Memory B cell (primary cell): ENCODE measurements around the gene SLC2A4RG.

ENCODE experiments used
- ATAC-seq: fragments of 150-1000 bp; cut with Tn5 transposase; 2 replicates; pipeline ENCODE4 v1.10.0; 2021; ENCODE audit warnings: low read depth, mild to moderate bottlenecking, moderate library complexity
- DNase-seq, 2 donors: peaks; one replicate each; pipeline ENCODE4 v3.0.0; 2022; ENCODE audit warnings: low spot score in 2 of 2
- H3K27ac Mint-ChIP-seq: one replicate; pipeline ENCODE4 v1.8.0; 2022; ENCODE audit warnings: mild to moderate bottlenecking, moderate library complexity, mixed read lengths
- H3K27me3 Mint-ChIP-seq: one replicate; pipeline ENCODE4 v1.8.0; 2022; ENCODE audit warnings: mixed read lengths
- H3K36me3 Mint-ChIP-seq: one replicate; pipeline ENCODE4 v1.8.0; 2022; ENCODE audit warnings: mild to moderate bottlenecking, mixed read lengths
- H3K4me1 Mint-ChIP-seq: one replicate; pipeline ENCODE4 v1.8.0; 2022; ENCODE audit warnings: mixed read lengths
- H3K4me3 Mint-ChIP-seq: one replicate; pipeline ENCODE4 v1.8.0; 2022; ENCODE audit warnings: mild to moderate bottlenecking, moderate library complexity, mixed read lengths
- H3K9me3 Mint-ChIP-seq: one replicate; pipeline ENCODE4 v1.8.0; 2022; ENCODE audit warnings: mixed read lengths

SLC2A4RG gene

GRCh38 chr20:63746751-63747315 is 7.3 kb downstream of the SLC2A4RG start:
- DNase-seq (no peak), ATAC-seq (no peak)
- Mint-ChIP-seq H3K27me3 (peaks cover 1% of the 10 kb centered on the region), H3K4me3 (no peak overlapping the region), H3K9me3 (no peaks in the 10 kb centered on the region), H3K36me3 (no peaks in the 10 kb centered on the region), H3K4me1 (no peaks in the 10 kb centered on the region), H3K27ac (no peak overlapping the region)

- no peak overlapping the region for H3K4me3 Mint-ChIP-seq
- DNase-seq = no peak
- no peak for ATAC-seq
- H3K9me3 Mint-ChIP-seq = no peaks in the 10 kb centered on the region
- no peak overlapping the region for H3K27ac Mint-ChIP-seq
- no peaks in the 10 kb centered on the region for H3K36me3 Mint-ChIP-seq
- H3K27me3 Mint-ChIP-seq = peaks cover 1% of the 10 kb centered on the region
- H3K4me1 Mint-ChIP-seq = no peaks in the 10 kb centered on the region
Measured at GRCh38 chr20:63747622-63748069, 8.1 kb downstream of the SLC2A4RG start.

GRCh38 chr20:63748070-63748933 is 8.7 kb downstream of the SLC2A4RG start:
- Mint-ChIP-seq H3K27ac (no peak overlapping the region), H3K4me1 (no peaks in the 10 kb centered on the region), H3K36me3 (no peaks in the 10 kb centered on the region), H3K27me3 (peaks cover 1% of the 10 kb centered on the region), H3K4me3 (no peak overlapping the region), H3K9me3 (no peaks in the 10 kb centered on the region)
- no peak for DNase-seq
- no peak for ATAC-seq

- Mint-ChIP-seq H3K36me3 (no peaks in the 10 kb centered on the region), H3K9me3 (no peaks in the 10 kb centered on the region), H3K4me1 (no peaks in the 10 kb centered on the region), H3K27ac (no peak overlapping the region), H3K4me3 (no peak overlapping the region), H3K27me3 (peaks cover 1% of the 10 kb centered on the region)
- ATAC-seq (no peak), DNase-seq (no peak)
Measured at GRCh38 chr20:63748934-63749270, 9.3 kb downstream of the SLC2A4RG start.

- Mint-ChIP-seq H3K27ac (no peak overlapping the region), H3K4me3 (no peak overlapping the region), H3K4me1 (no peaks in the 10 kb centered on the region), H3K9me3 (no peaks in the 10 kb centered on the region), H3K36me3 (no peaks in the 10 kb centered on the region), H3K27me3 (peaks cover 1% of the 10 kb centered on the region)
- ATAC-seq = no peak
- no peak for DNase-seq
Measured at GRCh38 chr20:63749597-63750508, 10.3 kb downstream of the SLC2A4RG start.

GRCh38 chr20:63750807-63751470 is 11.4 kb downstream of the SLC2A4RG start:
- Mint-ChIP-seq H3K27me3 (peaks cover 2% of the 10 kb centered on the region), H3K9me3 (no peaks in the 10 kb centered on the region), H3K4me3 (no peak overlapping the region), H3K36me3 (no peaks in the 10 kb centered on the region), H3K27ac (no peak overlapping the region), H3K4me1 (no peaks in the 10 kb centered on the region)
- no peak for ATAC-seq
- no peak for DNase-seq

- H3K9me3 Mint-ChIP-seq = no peaks in the 10 kb centered on the region
- no peak overlapping the region for H3K27ac Mint-ChIP-seq
- H3K4me1 Mint-ChIP-seq = no peaks in the 10 kb centered on the region
Measured at GRCh38 chr20:63751471-63752271, 12.1 kb downstream of the SLC2A4RG start.

GRCh38 chr20:63752411-63753101 is 13.0 kb downstream of the SLC2A4RG start:
- Mint-ChIP-seq H3K9me3 (no peaks in the 10 kb centered on the region), H3K27ac (no peak overlapping the region), H3K36me3 (no peaks in the 10 kb centered on the region), H3K4me3 (no peak overlapping the region), H3K27me3 (peaks cover 4% of the 10 kb centered on the region), H3K4me1 (no peaks in the 10 kb centered on the region)
- ATAC-seq (no peak), DNase-seq (no peak)

More at GRCh38 chr20:63751471-63752271, 12.1 kb downstream of the SLC2A4RG start:
- Mint-ChIP-seq H3K4me3 (no peak overlapping the region), H3K36me3 (no peaks in the 10 kb centered on the region), H3K27me3 (peaks cover 2% of the 10 kb centered on the region)
- DNase-seq = no peak
- ATAC-seq = no peak

- H3K27me3 Mint-ChIP-seq = peaks cover 9% of the 10 kb centered on the region
- no peak for ATAC-seq
- no peak overlapping the region for H3K4me3 Mint-ChIP-seq
- H3K36me3 Mint-ChIP-seq = no peaks in the 10 kb centered on the region
- no peak for DNase-seq
- H3K4me1 Mint-ChIP-seq = no peaks in the 10 kb centered on the region
- H3K27ac Mint-ChIP-seq = no peak overlapping the region
- H3K9me3 Mint-ChIP-seq = no peaks in the 10 kb centered on the region
Measured at GRCh38 chr20:63753381-63753780, 13.8 kb downstream of the SLC2A4RG start.

GRCh38 chr20:63754008-63754407 is 14.4 kb downstream of the SLC2A4RG start:
- no peak for ATAC-seq
- no peaks in the 10 kb centered on the region for H3K36me3 Mint-ChIP-seq
- no peaks in the 10 kb centered on the region for H3K9me3 Mint-ChIP-seq
- DNase-seq = no peak
- H3K4me1 Mint-ChIP-seq = no peaks in the 10 kb centered on the region
- H3K4me3 Mint-ChIP-seq = no peak overlapping the region
- H3K27ac Mint-ChIP-seq = no peak overlapping the region
- peaks cover 10% of the 10 kb centered on the region for H3K27me3 Mint-ChIP-seq

- Mint-ChIP-seq H3K9me3 (no peaks in the 10 kb centered on the region), H3K4me1 (no peaks in the 10 kb centered on the region), H3K36me3 (no peaks in the 10 kb centered on the region), H3K27me3 (peaks cover 10% of the 10 kb centered on the region), H3K4me3 (no peak overlapping the region), H3K27ac (no peak overlapping the region)
- DNase-seq (no peak), ATAC-seq (no peak)
Measured at GRCh38 chr20:63755933-63756647, 16.5 kb downstream of the SLC2A4RG start.

- no peak for ATAC-seq
Measured at GRCh38 chr20:63756648-63756991, 17.0 kb downstream of the SLC2A4RG start.

More at GRCh38 chr20:63756648-63756991, 17.0 kb downstream of the SLC2A4RG start:
- DNase-seq = no peak
- Mint-ChIP-seq H3K27me3 (peaks cover 11% of the 10 kb centered on the region), H3K27ac (no peak overlapping the region), H3K4me1 (no peaks in the 10 kb centered on the region), H3K4me3 (no peak overlapping the region), H3K9me3 (no peaks in the 10 kb centered on the region), H3K36me3 (no peaks in the 10 kb centered on the region)
